HFFc6 (cell line): Measurements from ENCODE around the gene SGIP1. TPM values are rescaled to one million over a fixed set of nuclear protein-coding genes. Genes with fewer than 3 reads are reported as not detected.

Experiments used
- DNase-seq: peaks from one replicate; pipeline ENCODE4 v3.0.0-alpha.2; 2018
- H3K27ac Mint-ChIP-seq: 2 replicates; pipeline ENCODE4 v1.8.0; 2020; ENCODE audit warnings: mild to moderate bottlenecking, mixed read lengths
- H3K27me3 Mint-ChIP-seq: 2 replicates; pipeline ENCODE4 v1.8.0; 2021; ENCODE audit warnings: mild to moderate bottlenecking, moderate library complexity, mixed read lengths; ENCODE audit not compliant: insufficient read depth
- H3K36me3 Mint-ChIP-seq: 2 replicates; pipeline ENCODE4 v1.8.0; 2021; ENCODE audit warnings: low read depth, mixed read lengths
- H3K4me1 Mint-ChIP-seq: 2 replicates; pipeline ENCODE4 v1.8.0; 2020; ENCODE audit warnings: low read depth, mixed read lengths
- H3K4me3 Mint-ChIP-seq: 2 replicates; pipeline ENCODE4 v1.8.0; 2020; ENCODE audit warnings: mild to moderate bottlenecking, moderate library complexity, mixed read lengths
- H3K9me3 Mint-ChIP-seq: 2 replicates; pipeline ENCODE4 v1.8.0; 2020; ENCODE audit warnings: mild to moderate bottlenecking, mixed read lengths
- CTCF ChIP-seq: fragments of 200-600 bp; sonication (generic); IDR thresholded peaks from 2 replicates; pipeline ENCODE4 v1.5.0; 2021; ENCODE audit warnings: antibody characterized with exemption, mild to moderate bottlenecking
- total RNA-seq, 6 experiments: library from RNA; stranded (reverse); fragmentation: NEBNext Ultra II Directional; extraction: Animal tissue kit (Norgen Biotek cat#: 25700); gene quantifications; 2 replicates in 1 of 6; 3 replicates in 5 of 6; pipeline ENCODE4 v1.2.3, GENCODE V29; 2021

SGIP1 gene
- total RNA-seq, 6 experiments from 2014 or later = 53.3 to 72.0 (median 57.9) TPM

GRCh38 chr1:66648901-66649595 lies 115.1 kb downstream of the SGIP1 start:
- no peak for DNase-seq
- peaks cover 15% of the 10 kb centered on the region for H3K4me1 Mint-ChIP-seq
- TF ChIP-seq CTCF = no peak
- H3K9me3 Mint-ChIP-seq = no peaks in the 10 kb centered on the region
- H3K4me3 Mint-ChIP-seq = no peak overlapping the region
- no peak overlapping the region for H3K27ac Mint-ChIP-seq
- H3K36me3 Mint-ChIP-seq = peaks cover 48% of the 10 kb centered on the region
- H3K27me3 Mint-ChIP-seq = no peaks in the 10 kb centered on the region; the same call in 1 of the 2 replicates

GRCh38 chr1:66652556-66652955 lies 118.6 kb downstream of the SGIP1 start:
- DNase-seq = no peak
- H3K4me3 Mint-ChIP-seq = no peak overlapping the region

GRCh38 chr1:66654643-66655042 lies 120.7 kb downstream of the SGIP1 start:
- TF ChIP-seq CTCF = no peak
- Mint-ChIP-seq H3K27me3 (no peaks in the 10 kb centered on the region; the same call in none of the 2 replicates), H3K4me1 (peaks cover 15% of the 10 kb centered on the region), H3K9me3 (no peaks in the 10 kb centered on the region), H3K36me3 (peaks cover 28% of the 10 kb centered on the region), H3K27ac (no peak overlapping the region), H3K4me3 (no peak overlapping the region)
- no peak for DNase-seq

More at GRCh38 chr1:66652556-66652955, 118.6 kb downstream of the SGIP1 start:
- H3K9me3 Mint-ChIP-seq = no peaks in the 10 kb centered on the region
- peaks cover 38% of the 10 kb centered on the region for H3K36me3 Mint-ChIP-seq
- no peak for TF ChIP-seq CTCF
- no peaks in the 10 kb centered on the region; the same call in none of the 2 replicates for H3K27me3 Mint-ChIP-seq
- peaks cover 15% of the 10 kb centered on the region for H3K4me1 Mint-ChIP-seq
- peak overlapping the region; percentile 19 for H3K27ac Mint-ChIP-seq

- Mint-ChIP-seq H3K4me1 (peaks cover 23% of the 10 kb centered on the region), H3K27ac (no peak overlapping the region), H3K27me3 (no peaks in the 10 kb centered on the region; the same call in 1 of the 2 replicates), H3K9me3 (no peaks in the 10 kb centered on the region), H3K36me3 (0 out of 2 replicates have a peak, but pooled peaks cover 19% of the 10 kb centered on the region), H3K4me3 (no peak overlapping the region)
- no peak for TF ChIP-seq CTCF
- DNase-seq = no peak
Measured at GRCh38 chr1:66671455-66671854, 137.5 kb downstream of the SGIP1 start.

- H3K4me1 Mint-ChIP-seq = peaks cover 55% of the 10 kb centered on the region
- DNase-seq = peak; percentile 81
- no peaks in the 10 kb centered on the region; the same call in 1 of the 2 replicates for H3K27me3 Mint-ChIP-seq
- no peak for TF ChIP-seq CTCF
- H3K36me3 Mint-ChIP-seq = peaks cover 26% of the 10 kb centered on the region
- H3K9me3 Mint-ChIP-seq = no peaks in the 10 kb centered on the region
- H3K4me3 Mint-ChIP-seq = peak overlapping the region; percentile 58
- H3K27ac Mint-ChIP-seq = peak overlapping the region; percentile 75
Measured at GRCh38 chr1:66676613-66677298, 142.8 kb downstream of the SGIP1 start.
